ENCODE measurements around the gene CHD9.
A peak's percentile ranks its signal among the peaks of the same experiment; 100 is the strongest.

DNA sequence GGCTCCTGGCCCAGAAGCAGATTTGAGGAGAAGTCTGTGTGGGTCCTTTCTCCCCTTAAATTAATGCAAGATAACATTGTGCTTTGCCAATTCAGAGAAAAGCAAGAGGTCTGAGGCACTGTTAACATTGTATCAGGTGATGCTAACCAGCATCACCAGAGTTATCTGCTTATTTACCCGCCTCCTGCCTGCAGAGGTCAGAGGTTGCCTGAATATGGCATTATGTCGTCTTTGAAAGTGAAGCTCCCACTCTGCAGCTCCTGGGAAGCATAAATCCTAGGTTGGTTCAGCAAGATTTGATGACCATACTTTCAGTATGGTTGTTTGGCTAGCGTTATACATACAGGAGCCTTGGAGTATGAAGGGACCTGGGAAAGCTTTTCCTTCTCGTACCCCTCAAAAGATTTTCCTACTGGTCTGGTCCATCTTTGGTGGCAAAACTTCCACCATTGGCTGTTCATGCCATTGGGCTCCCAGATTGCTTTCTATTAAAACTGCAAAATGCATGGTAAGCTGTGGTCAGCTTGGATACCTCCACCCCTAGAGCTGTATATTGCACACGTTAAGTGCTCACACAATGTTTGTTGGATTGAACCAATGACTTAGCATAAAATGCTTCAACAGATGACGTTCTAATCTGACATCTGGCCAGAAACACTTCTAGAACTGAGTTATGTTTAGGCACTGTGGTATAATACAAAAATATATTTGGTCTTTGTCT, 24.1 kb downstream of the CHD9 start:
- TF ChIP-seq CHCHD3 (CRISPR knock-in tag; IDR thresholded peaks at IDR 0.05) (no peak), CTCF (IDR thresholded peaks at IDR 0.05 in 2 of 3, conservative IDR thresholded peaks at IDR 0.05 in 1 of 3; ENCODE audit: insufficient read depth in 2 of 3, low read depth in 1 of 3, low read length in 3 of 3) (peak in 2 of 3 experiments; percentile 16 to 35; a peak in 2 of 6 replicates)
- TF ChIP-seq, protein P1, sequence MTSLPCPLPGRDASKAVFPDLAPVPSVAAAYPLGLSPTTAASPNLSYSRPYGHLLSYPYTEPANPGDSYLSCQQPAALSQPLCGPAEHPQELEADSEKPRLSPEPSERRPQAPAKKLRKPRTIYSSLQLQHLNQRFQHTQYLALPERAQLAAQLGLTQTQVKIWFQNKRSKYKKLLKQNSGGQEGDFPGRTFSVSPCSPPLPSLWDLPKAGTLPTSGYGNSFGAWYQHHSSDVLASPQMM (CRISPR knock-in tag; IDR thresholded peaks at IDR 0.05) = no peak
- TF ChIP-seq, protein P2, sequence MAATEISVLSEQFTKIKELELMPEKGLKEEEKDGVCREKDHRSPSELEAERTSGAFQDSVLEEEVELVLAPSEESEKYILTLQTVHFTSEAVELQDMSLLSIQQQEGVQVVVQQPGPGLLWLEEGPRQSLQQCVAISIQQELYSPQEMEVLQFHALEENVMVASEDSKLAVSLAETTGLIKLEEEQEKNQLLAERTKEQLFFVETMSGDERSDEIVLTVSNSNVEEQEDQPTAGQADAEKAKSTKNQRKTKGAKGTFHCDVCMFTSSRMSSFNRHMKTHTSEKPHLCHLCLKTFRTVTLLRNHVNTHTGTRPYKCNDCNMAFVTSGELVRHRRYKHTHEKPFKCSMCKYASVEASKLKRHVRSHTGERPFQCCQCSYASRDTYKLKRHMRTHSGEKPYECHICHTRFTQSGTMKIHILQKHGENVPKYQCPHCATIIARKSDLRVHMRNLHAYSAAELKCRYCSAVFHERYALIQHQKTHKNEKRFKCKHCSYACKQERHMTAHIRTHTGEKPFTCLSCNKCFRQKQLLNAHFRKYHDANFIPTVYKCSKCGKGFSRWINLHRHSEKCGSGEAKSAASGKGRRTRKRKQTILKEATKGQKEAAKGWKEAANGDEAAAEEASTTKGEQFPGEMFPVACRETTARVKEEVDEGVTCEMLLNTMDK (IDR thresholded peaks at IDR 0.05; ENCODE audit: borderline replicate concordance, insufficient read depth, low read depth, low read length, poor library complexity, severe bottlenecking) = no peak
